ENCODE data around the gene CACNB3. TPM values are rescaled to one million over a fixed set of nuclear protein-coding genes. Genes with fewer than 3 reads are reported as not detected.

The CACNB3 gene
- total and polyA plus RNA-seq, 2 donors (not counting 1 experiment from before 2014, with no cell fraction given) = 1.6 to 4.0 TPM

- Histone ChIP-seq H3K9me3 (ENCODE audit: control extremely low read depth in 1 of 3, control insufficient read depth in 2 of 3, insufficient read depth in 1 of 3, low read length in 2 of 3) (no peaks in the 10 kb centered on the region), H3K79me2 (ENCODE audit: control insufficient read depth, insufficient read depth, low read length) (no peaks in the 10 kb centered on the region), H4K20me1 (ENCODE audit: control insufficient read depth, insufficient read depth, low read length, poor library complexity, severe bottlenecking) (no peaks in the 10 kb centered on the region), H3K36me3 (replicated peaks in 1 of 2; ENCODE audit: control extremely low read depth in 1 of 2, control insufficient read depth in 1 of 2, extremely low read depth in 1 of 2, insufficient read depth in 2 of 2, low read length in 1 of 2) (no peaks in the 10 kb centered on the region), H3K4me1 (ENCODE audit: control insufficient read depth in 2 of 2, insufficient read depth in 2 of 2, low read length in 2 of 2) (peaks cover 0 to 10% of the 10 kb centered on the region in 2 donors), H3K9ac (ENCODE audit: low read length) (no peak overlapping the region), H3K27ac (ENCODE audit: low read length in 2 of 2) (no peak overlapping the region), H2AFZ (ENCODE audit: insufficient read depth, low read depth, low read length, poor library complexity, severe bottlenecking) (no peak overlapping the region), H3K4me2 (replicated peaks; ENCODE audit: low read depth, low read length, poor library complexity, severe bottlenecking) (no peak overlapping the region), H3K27me3 (replicated peaks in 1 of 4; ENCODE audit: control extremely low read depth in 1 of 4, control insufficient read depth in 3 of 4, insufficient read depth in 4 of 4, low read length in 3 of 4) (peaks cover 0 to 4% (median 0%) of the 10 kb centered on the region in 4 experiments), H3K4me3 (ENCODE audit: control extremely low read depth in 1 of 5, extremely low read depth in 1 of 5, insufficient read depth in 1 of 5, low read depth in 2 of 5, low read length in 4 of 5) (no peak overlapping the region)
- no peak for ATAC-seq (ENCODE audit: low read depth)
- CTCF ChIA-PET = interaction anchor here (0.7 to 1.3 kb wide), 3 partner anchors 13 to 57 kb away, joined by 3 read pairs; no protein-coding TSS in a partner anchor
- Mint-ChIP-seq H3K4me3 (no peak overlapping the region), H3K27me3 (no peaks in the 10 kb centered on the region), H3K27ac (no peak overlapping the region), H3K4me1 (peaks cover 15% of the 10 kb centered on the region), H3K9me3 (ENCODE audit: insufficient read depth) (no peaks in the 10 kb centered on the region)
- 94% methylated on average over 8 of the region's 9 CpGs for WGBS (ENCODE audit: insufficient coverage)
- POLR2A ChIA-PET = no interaction called here
- no peak for DNase-seq
- intact Hi-C loops (cut with micrococcal nuclease) = no loop called here
- no peak for TF ChIP-seq EZH2 (IDR thresholded peaks at IDR 0.05; ENCODE audit: borderline replicate concordance, insufficient read depth, low read depth, low read length, poor library complexity, severe bottlenecking)
- TF ChIP-seq CTCF (IDR thresholded peaks at IDR 0.05) = no peak
These were observed 49.6 kb upstream of the CACNB3 start for GRCh38 chr12:48768736-48769135.

- Histone ChIP-seq H4K20me1 (ENCODE audit: control insufficient read depth, insufficient read depth, low read length, poor library complexity, severe bottlenecking) (no peaks in the 10 kb centered on the region), H3K4me1 (ENCODE audit: control insufficient read depth in 2 of 2, insufficient read depth in 2 of 2, low read length in 2 of 2) (peaks cover 0 to 3% of the 10 kb centered on the region in 2 donors), H3K9me3 (ENCODE audit: control extremely low read depth in 1 of 3, control insufficient read depth in 2 of 3, insufficient read depth in 1 of 3, low read length in 2 of 3) (no peaks in the 10 kb centered on the region), H3K4me3 (ENCODE audit: control extremely low read depth in 1 of 5, extremely low read depth in 1 of 5, insufficient read depth in 1 of 5, low read depth in 2 of 5, low read length in 4 of 5) (no peak overlapping the region), H3K27me3 (replicated peaks in 1 of 4; ENCODE audit: control extremely low read depth in 1 of 4, control insufficient read depth in 3 of 4, insufficient read depth in 4 of 4, low read length in 3 of 4) (no peaks in the 10 kb centered on the region), H3K4me2 (replicated peaks; ENCODE audit: low read depth, low read length, poor library complexity, severe bottlenecking) (no peak overlapping the region), H3K9ac (ENCODE audit: low read length) (no peak overlapping the region), H3K27ac (ENCODE audit: low read length in 2 of 2) (no peak overlapping the region), H3K79me2 (ENCODE audit: control insufficient read depth, insufficient read depth, low read length) (no peaks in the 10 kb centered on the region), H2AFZ (ENCODE audit: insufficient read depth, low read depth, low read length, poor library complexity, severe bottlenecking) (no peak overlapping the region), H3K36me3 (replicated peaks in 1 of 2; ENCODE audit: control extremely low read depth in 1 of 2, control insufficient read depth in 1 of 2, extremely low read depth in 1 of 2, insufficient read depth in 2 of 2, low read length in 1 of 2) (no peaks in the 10 kb centered on the region)
- POLR2A ChIA-PET = no interaction called here
- CTCF ChIA-PET = interaction anchor here (3.7 kb wide), 1 partner anchor 18 kb away, joined by 11 read pairs; no protein-coding TSS in a partner anchor
- intact Hi-C loops (cut with micrococcal nuclease) = no loop called here
- ATAC-seq (ENCODE audit: low read depth) (no peak), DNase-seq (no peak)
- TF ChIP-seq EZH2 (IDR thresholded peaks at IDR 0.05; ENCODE audit: borderline replicate concordance, insufficient read depth, low read depth, low read length, poor library complexity, severe bottlenecking) = no peak
- no peak for TF ChIP-seq CTCF (IDR thresholded peaks at IDR 0.05)
- WGBS (ENCODE audit: insufficient coverage) = 91% methylated on average over 10 of the region's 10 CpGs
- Mint-ChIP-seq H3K27me3 (no peaks in the 10 kb centered on the region), H3K4me3 (no peak overlapping the region), H3K9me3 (ENCODE audit: insufficient read depth) (no peaks in the 10 kb centered on the region), H3K4me1 (peaks cover 5% of the 10 kb centered on the region), H3K27ac (no peak overlapping the region)
These were observed 47.5 kb upstream of the CACNB3 start for GRCh38 chr12:48770756-48771155.
